GM23248 (cell line): ENCODE results near the gene ANKRD63.

ENCODE experiments used
- EZH2 ChIP-seq: fragments of 200-600 bp; sonication (generic); IDR thresholded peaks from 2 replicates; pipeline ENCODE4 v1.6.1; 2018; ENCODE audit warnings: antibody characterized with exemption, mild to moderate bottlenecking; ENCODE audit not compliant: insufficient read depth, poor library complexity, severe bottlenecking
- EZH2phosphoT487 ChIP-seq: fragments of 200-600 bp; sonication (generic); IDR thresholded peaks from 2 replicates; pipeline ENCODE4 v1.6.1; 2018; ENCODE audit warnings: antibody characterized with exemption, moderate library complexity, mild to moderate bottlenecking, low read depth; ENCODE audit not compliant: insufficient read depth

DNA sequence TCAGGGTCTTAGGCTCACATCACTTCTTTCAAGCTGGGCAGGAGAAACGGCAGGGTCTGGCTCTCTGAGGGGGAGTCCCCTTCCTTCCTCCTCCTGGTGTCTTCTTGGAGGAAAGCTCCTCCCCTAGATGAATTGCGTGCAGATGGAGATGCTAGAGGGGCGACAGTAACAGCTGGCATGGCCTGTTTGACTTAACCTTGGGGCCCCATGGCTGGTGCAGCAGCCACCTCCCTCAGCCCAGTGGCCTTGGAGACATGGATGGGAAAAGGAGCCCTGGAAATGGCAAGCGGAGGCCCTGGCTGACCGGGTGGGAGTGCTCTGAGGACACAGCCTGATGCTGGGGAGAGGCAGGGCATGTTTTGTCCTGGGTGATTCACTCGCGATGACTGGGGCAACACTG, 23.8 kb downstream of the ANKRD63 start:
- TF ChIP-seq EZH2: no peak
- no peak for TF ChIP-seq EZH2phosphoT487
